NT2/D1 (cell line): ENCODE data around the gene LIPA.

ENCODE experiments used
- SUZ12 ChIP-seq: IDR thresholded peaks from 2 replicates; pipeline ENCODE4 v1.6.1; 2011; ENCODE audit not compliant: insufficient read length, insufficient read depth; ENCODE audit errors: extremely low read depth
- YY1 ChIP-seq: IDR thresholded peaks from 2 replicates; pipeline ENCODE4 v1.6.1; 2011; ENCODE audit not compliant: insufficient read length, insufficient read depth
- ZNF274 ChIP-seq: IDR thresholded peaks from 2 replicates; pipeline ENCODE4 v1.6.1; 2011; ENCODE audit warnings: mild to moderate bottlenecking, low read depth, low read length

GRCh38 chr10:89299031-89299430 is 47.5 kb upstream of the LIPA start:
- TF ChIP-seq SUZ12 = no peak
- TF ChIP-seq YY1 = no peak
- no peak for TF ChIP-seq ZNF274
